Peyer's patch (tissue), 4 donors: ENCODE results near the gene TMEM101. TPM values are rescaled to one million over a fixed set of nuclear protein-coding genes. Genes with fewer than 3 reads are reported as not detected.
A peak's percentile ranks its signal among the peaks of the same experiment; 100 is the strongest.
"Not testable (repeated sequence)": the region's sequence is repeated elsewhere in the genome, so short reads cannot be mapped to it uniquely, and the experiment has no call there.

ENCODE experiments used
- DNase-seq, 3 donors: peaks; one replicate each; pipeline ENCODE4 v3.0.0-alpha.2; 2017 to 2019
- H3K27ac ChIP-seq, 4 donors: fragments of 200-600 bp; sonication (generic); one replicate each; pipeline ENCODE4 v1.5.1; 2016 to 2019
- H3K27me3 ChIP-seq, 2 donors: fragments of 200-600 bp; sonication (generic); one replicate each; pipeline ENCODE4 v1.5.1; 2019
- H3K36me3 ChIP-seq, 3 donors: fragments of 200-600 bp; sonication (generic); one replicate each; pipeline ENCODE4 v1.5.1; 2016 to 2019
- H3K4me1 ChIP-seq, 4 donors: fragments of 200-600 bp; sonication (generic); one replicate each; pipeline ENCODE4 v1.5.1; 2016 to 2019
- H3K4me3 ChIP-seq, 4 donors: fragments of 200-600 bp; sonication (generic); 1 replicate in 3 of 4; 2 replicates in 1 of 4; pipeline ENCODE4 v1.5.1; 2016 to 2019; ENCODE audit warnings: mild to moderate bottlenecking in 1 of 4
- H3K9me3 ChIP-seq, 4 donors: fragments of 200-600 bp; sonication (generic); one replicate each; pipeline ENCODE4 v1.5.1; 2016 to 2019; ENCODE audit warnings: mild to moderate bottlenecking in 1 of 4
- CTCF ChIP-seq, 6 experiments: fragments of 450-650 bp in 4 of 6; fragments of 200-600 bp in 2 of 6; sonication (generic) in 1 of 6; IDR thresholded peaks; one replicate each; pipeline ENCODE4 v1.5.1; 2017 to 2019; ENCODE audit warnings: antibody characterized with exemption in 6 of 6, mild to moderate bottlenecking in 3 of 6, moderate library complexity in 1 of 6
- POLR2A ChIP-seq, 2 donors: fragments of 450-650 bp; IDR thresholded peaks; one replicate each; pipeline ENCODE4 v1.5.1; 2017; ENCODE audit warnings: antibody characterized with exemption in 2 of 2, mild to moderate bottlenecking in 2 of 2, moderate library complexity in 2 of 2
- total RNA-seq, 4 donors: library from RNA; depleted of rRNA; stranded (reverse); fragments of >200 nt; gene quantifications; one replicate each; pipeline ENCODE4 v1.1.0, GENCODE V29; 2016

Gene TMEM101
- total RNA-seq, 4 donors from 2014 or later, result 8.3 to 20.9 (median 17.5) TPM

GRCh38 chr17:44039829-44040635 lies 25.3 kb upstream of the TMEM101 start:
- H3K9me3 ChIP-seq, result no peaks in the 10 kb centered on the region
- peaks cover 0 to 38% (median 0%) of the 10 kb centered on the region in 3 donors for H3K36me3 ChIP-seq
- H3K4me1 ChIP-seq, result peaks cover 0 to 20% (median 0%) of the 10 kb centered on the region in 4 donors
- H3K27me3 ChIP-seq, result no peaks in the 10 kb centered on the region
- H3K4me3 ChIP-seq, result no peak overlapping the region
- TF ChIP-seq POLR2A (IDR thresholded peaks at IDR 0.05) (no peak), CTCF (IDR thresholded peaks at IDR 0.05) (no peak)
- DNase-seq, result no peak
- peak overlapping the region in 1 of 4 donors; percentile 40 for H3K27ac ChIP-seq

- Histone ChIP-seq H3K4me3 (no peak overlapping the region), H3K27me3 (no peaks in the 10 kb centered on the region), H3K36me3 (peaks cover 0 to 45% (median 0%) of the 10 kb centered on the region in 3 donors), H3K4me1 (peaks cover 0 to 20% (median 0%) of the 10 kb centered on the region in 4 donors), H3K27ac (peak overlapping the region in 2 of 4 donors; percentile 14 to 37), H3K9me3 (no peaks in the 10 kb centered on the region)
- TF ChIP-seq CTCF (IDR thresholded peaks at IDR 0.05), result no peak
- TF ChIP-seq POLR2A (IDR thresholded peaks at IDR 0.05), result no peak
- DNase-seq, result peak in 2 of 3 donors; percentile 51 to 67
These were observed 23.8 kb upstream of the TMEM101 start for GRCh38 chr17:44038604-44039011.

GRCh38 chr17:44037471-44037870 lies 22.7 kb upstream of the TMEM101 start:
- Histone ChIP-seq H3K27ac (no peak overlapping the region), H3K4me3 (no peak overlapping the region), H3K27me3 (no peaks in the 10 kb centered on the region), H3K4me1 (peaks cover 0 to 15% (median 0%) of the 10 kb centered on the region in 4 donors), H3K36me3 (peaks cover 0 to 53% (median 0%) of the 10 kb centered on the region in 3 donors), H3K9me3 (no peaks in the 10 kb centered on the region)
- DNase-seq, result no peak
- TF ChIP-seq POLR2A (IDR thresholded peaks at IDR 0.05), result no peak
- TF ChIP-seq CTCF (IDR thresholded peaks at IDR 0.05), result no peak

- H3K9me3 ChIP-seq, result not testable (repeated sequence)
- H3K36me3 ChIP-seq, result peaks cover 0 to 59% (median 0%) of the 10 kb centered on the region in 3 donors
These were observed 19.9 kb upstream of the TMEM101 start for GRCh38 chr17:44034688-44035087.

GRCh38 chr17:44033861-44034408 lies 19.2 kb upstream of the TMEM101 start:
- H3K36me3 ChIP-seq, result peaks cover 0 to 54% (median 0%) of the 10 kb centered on the region in 3 donors
- H3K9me3 ChIP-seq, result no peaks in the 10 kb centered on the region
- TF ChIP-seq CTCF (IDR thresholded peaks at IDR 0.05) (no peak), POLR2A (IDR thresholded peaks at IDR 0.05) (no peak)
- H3K27ac ChIP-seq, result no peak overlapping the region
- H3K4me3 ChIP-seq, result no peak overlapping the region
- H3K27me3 ChIP-seq, result no peaks in the 10 kb centered on the region
- DNase-seq, result no peak
- peaks cover 0 to 3% (median 0%) of the 10 kb centered on the region in 4 donors for H3K4me1 ChIP-seq

More at GRCh38 chr17:44034688-44035087, 19.9 kb upstream of the TMEM101 start:
- not testable (repeated sequence) for DNase-seq, H3K27ac ChIP-seq, H3K4me1 ChIP-seq, H3K4me3 ChIP-seq, H3K27me3 ChIP-seq

- TF ChIP-seq POLR2A (IDR thresholded peaks at IDR 0.05) (no peak), CTCF (IDR thresholded peaks at IDR 0.05) (no peak)
- DNase-seq, result no peak
- Histone ChIP-seq H3K36me3 (peaks cover 0 to 25% (median 0%) of the 10 kb centered on the region in 3 donors), H3K27ac (no peak overlapping the region), H3K27me3 (no peaks in the 10 kb centered on the region), H3K4me3 (no peak overlapping the region), H3K4me1 (no peaks in the 10 kb centered on the region), H3K9me3 (no peaks in the 10 kb centered on the region)
These were observed 15.7 kb upstream of the TMEM101 start for GRCh38 chr17:44030482-44030881.
